ENCODE data around the gene FASTK.
"Not testable (repeated sequence)": the region's sequence is repeated elsewhere in the genome, so short reads cannot be mapped to it uniquely, and the experiment has no call there.

Gene FASTK

GRCh38 chr7:151046603-151047573 lies 33.7 kb downstream of the FASTK start:
- TF ChIP-seq, protein P1, sequence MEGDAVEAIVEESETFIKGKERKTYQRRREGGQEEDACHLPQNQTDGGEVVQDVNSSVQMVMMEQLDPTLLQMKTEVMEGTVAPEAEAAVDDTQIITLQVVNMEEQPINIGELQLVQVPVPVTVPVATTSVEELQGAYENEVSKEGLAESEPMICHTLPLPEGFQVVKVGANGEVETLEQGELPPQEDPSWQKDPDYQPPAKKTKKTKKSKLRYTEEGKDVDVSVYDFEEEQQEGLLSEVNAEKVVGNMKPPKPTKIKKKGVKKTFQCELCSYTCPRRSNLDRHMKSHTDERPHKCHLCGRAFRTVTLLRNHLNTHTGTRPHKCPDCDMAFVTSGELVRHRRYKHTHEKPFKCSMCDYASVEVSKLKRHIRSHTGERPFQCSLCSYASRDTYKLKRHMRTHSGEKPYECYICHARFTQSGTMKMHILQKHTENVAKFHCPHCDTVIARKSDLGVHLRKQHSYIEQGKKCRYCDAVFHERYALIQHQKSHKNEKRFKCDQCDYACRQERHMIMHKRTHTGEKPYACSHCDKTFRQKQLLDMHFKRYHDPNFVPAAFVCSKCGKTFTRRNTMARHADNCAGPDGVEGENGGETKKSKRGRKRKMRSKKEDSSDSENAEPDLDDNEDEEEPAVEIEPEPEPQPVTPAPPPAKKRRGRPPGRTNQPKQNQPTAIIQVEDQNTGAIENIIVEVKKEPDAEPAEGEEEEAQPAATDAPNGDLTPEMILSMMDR (conservative IDR thresholded peaks at IDR 0.05; ENCODE audit: low read depth), result no peak
- peak overlapping the region; percentile 54 for H3K27ac ChIP-seq
- DNase-seq (ENCODE audit: low spot score), result peak; percentile 20
- ChIA-PET POLR2A (ENCODE audit: low non-redundant PET) (no interaction called here), CTCF (interaction anchor here (0.6 kb wide), 2 partner anchors 16 to 43 kb away, joined by 3 to 4 read pairs; no protein-coding TSS in a partner anchor)

DNA sequence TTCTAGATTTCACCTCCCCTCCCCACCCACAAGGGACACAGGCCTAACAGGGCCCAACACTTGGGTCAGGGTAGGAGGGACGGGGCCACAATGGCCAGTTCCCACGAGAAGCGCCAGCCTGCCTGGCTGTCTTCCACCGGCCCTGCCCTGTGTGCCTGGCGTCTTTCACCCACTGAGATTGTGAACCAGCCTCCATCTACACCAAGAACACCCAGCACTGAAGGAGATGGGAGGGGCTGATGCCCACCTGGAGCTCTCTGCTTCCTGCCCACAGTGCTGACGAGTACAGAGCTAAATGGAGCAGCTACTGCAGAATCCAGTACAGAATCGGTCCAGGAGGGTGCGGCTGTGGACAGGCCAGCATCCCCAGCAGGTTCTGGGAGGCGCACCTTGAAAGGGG lies 34.6 kb downstream of the FASTK start:
- POLR2A ChIA-PET (ENCODE audit: low non-redundant PET), result no interaction called here
- DNase-seq (ENCODE audit: low spot score), result no peak
- CTCF ChIA-PET, result no interaction called here
- TF ChIP-seq, protein P1 (conservative IDR thresholded peaks at IDR 0.05; ENCODE audit: low read depth), result no peak
- H3K27ac ChIP-seq, result peak overlapping the region; percentile 54

- TF ChIP-seq, protein P1 (conservative IDR thresholded peaks at IDR 0.05; ENCODE audit: low read depth), result no peak
- POLR2A ChIA-PET (ENCODE audit: low non-redundant PET), result no interaction called here
- H3K27ac ChIP-seq, result peak overlapping the region; percentile 54
- CTCF ChIA-PET, result interaction anchor here (0.7 kb wide), 1 partner anchor 14 kb away, joined by 3 read pairs; the partner anchor contains the start of gene SLC4A2
- DNase-seq (ENCODE audit: low spot score), result no peak
These were observed 35.3 kb downstream of the FASTK start for GRCh38 chr7:151045262-151045661.

GRCh38 chr7:151043959-151044358 lies 36.6 kb downstream of the FASTK start:
- CTCF ChIA-PET, result no interaction called here
- POLR2A ChIA-PET (ENCODE audit: low non-redundant PET), result no interaction called here
- TF ChIP-seq, protein P1 (conservative IDR thresholded peaks at IDR 0.05; ENCODE audit: low read depth), result no peak
- DNase-seq (ENCODE audit: low spot score), result no peak
- no peak overlapping the region for H3K27ac ChIP-seq

- CTCF ChIA-PET; POLR2A ChIA-PET (ENCODE audit: low non-redundant PET); H3K27ac ChIP-seq; DNase-seq (ENCODE audit: low spot score): not testable (repeated sequence)
These were observed 37.2 kb downstream of the FASTK start for GRCh38 chr7:151043449-151043848.

- TF ChIP-seq, protein P1 (conservative IDR thresholded peaks at IDR 0.05; ENCODE audit: low read depth), result no peak
- H3K27ac ChIP-seq, result peak overlapping the region; percentile 91; the same call in 1 of the 2 replicates
- ChIA-PET POLR2A (ENCODE audit: low non-redundant PET) (no interaction called here), CTCF (interaction anchor here (1.4 kb wide), 1 partner anchor 203 kb away, joined by 4 read pairs; no protein-coding TSS in a partner anchor)
- DNase-seq (ENCODE audit: low spot score), result no peak
These were observed 39.8 kb downstream of the FASTK start for GRCh38 chr7:151040616-151041375.

All from RWPE1 (cell line).